Measurements from ENCODE around the gene AMPD2.

Gene AMPD2

DNA sequence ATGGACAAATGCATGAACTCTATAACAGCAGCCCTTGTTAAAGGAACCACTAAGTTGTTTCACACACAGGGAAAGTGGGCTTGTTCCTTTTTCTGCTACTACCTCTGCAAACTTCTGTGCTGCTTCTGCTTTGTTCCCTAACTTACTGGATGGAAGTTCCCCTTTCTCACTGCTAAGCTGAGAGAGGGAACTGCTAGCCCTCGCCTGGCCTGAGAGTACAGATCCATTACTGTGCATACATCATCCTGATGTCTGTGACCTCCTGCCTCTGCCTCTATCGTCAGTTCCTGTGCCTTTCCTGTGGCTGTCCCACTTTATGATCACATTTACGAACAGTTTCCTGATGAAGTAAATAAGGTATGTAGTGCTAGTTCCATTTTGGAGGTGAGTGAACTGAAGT lies 3.8 kb upstream of the AMPD2 start:
- FAIRE-seq (no peak), DNase-seq (ENCODE audit: insufficient read length, low spot score) (no peak)

DNA sequence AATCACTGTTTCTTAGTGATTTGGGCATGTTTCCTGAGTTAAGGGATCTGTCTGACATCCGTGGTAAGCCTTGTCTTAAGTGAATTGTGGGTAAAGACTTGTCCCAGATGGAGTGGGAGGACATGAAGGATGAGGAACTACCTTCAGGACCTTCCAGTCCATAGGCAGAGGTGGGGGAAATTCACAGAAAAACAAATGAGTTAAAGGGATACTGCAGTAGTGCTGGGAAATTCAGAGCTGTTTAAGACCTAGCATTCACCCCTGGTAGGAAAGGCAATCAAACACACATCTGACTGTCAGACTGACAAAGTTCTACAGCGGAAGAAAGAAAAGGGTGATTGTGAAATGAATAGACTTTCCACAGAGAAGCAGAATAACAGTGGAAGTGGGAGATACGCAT lies 3.2 kb upstream of the AMPD2 start:
- DNase-seq (ENCODE audit: insufficient read length, low spot score) (no peak), FAIRE-seq (no peak)

DNA sequence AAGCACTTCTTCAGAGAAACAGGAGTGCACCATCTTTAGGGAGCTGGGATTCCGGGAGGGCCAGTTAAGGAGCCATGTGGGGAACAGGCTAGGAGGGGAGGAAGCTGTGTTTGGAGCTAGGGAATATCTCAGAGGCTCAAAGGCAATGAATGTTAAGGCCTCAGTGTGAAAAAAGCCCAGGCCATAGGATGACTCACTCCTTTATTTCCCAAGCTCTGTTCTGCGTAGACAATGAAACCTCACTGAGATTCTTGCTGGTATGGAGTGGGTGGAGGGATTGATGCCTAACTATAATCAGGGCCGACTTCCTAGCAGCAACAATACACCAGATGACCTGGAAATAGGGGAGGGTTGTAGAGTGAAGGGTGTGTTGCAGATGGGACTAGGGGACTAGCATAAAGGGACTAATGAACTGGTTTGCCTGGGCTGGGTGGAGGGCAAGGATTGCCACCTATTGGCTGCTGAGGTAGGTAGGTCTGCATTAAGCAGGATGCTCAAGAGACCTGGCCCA lies 2.3 kb upstream of the AMPD2 start:
- DNase-seq (ENCODE audit: insufficient read length, low spot score) (no peak), FAIRE-seq (no peak)

DNA sequence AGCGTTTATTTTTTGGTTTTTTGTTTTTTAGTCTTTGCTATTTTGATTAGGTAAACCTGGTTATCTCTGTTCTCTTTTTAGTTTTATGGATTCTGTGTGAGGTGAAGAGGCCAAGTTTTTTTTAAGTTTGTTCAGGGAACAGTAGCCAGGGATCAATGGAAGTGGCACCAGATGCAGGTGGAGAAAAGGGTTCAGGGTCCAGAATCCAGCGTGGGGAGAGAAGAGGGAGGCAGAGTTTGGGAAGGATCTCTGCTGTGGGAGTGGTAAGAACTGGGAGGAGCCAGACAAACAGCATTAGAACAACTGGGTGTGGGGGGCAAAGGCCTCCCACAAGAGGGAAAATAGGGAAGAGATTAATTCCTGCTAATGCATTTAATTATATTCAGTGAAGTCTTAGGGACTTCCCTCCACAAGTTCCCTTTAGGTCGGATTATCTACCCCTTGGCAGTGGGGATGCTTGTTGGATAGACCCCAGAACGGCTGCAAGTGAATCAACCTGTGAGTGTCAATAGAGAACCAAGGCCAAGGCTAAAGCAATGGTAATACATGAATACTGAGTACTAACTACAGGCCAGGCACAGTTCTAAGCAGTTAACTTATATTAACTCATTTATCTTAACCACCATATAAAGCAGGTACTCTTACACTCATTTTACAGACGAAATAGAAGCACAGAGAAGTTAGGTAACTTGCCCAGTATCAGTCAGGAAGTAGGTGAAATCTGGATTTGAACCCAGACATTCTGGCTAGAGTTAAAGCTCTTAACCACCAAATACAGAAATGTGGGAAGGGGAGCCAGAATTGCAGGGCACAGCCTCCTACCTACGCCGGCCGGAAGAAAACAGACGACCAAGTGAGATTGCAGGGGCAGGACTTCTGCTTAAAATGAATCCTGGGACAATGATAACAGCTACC lies 719 bp upstream of the AMPD2 start:
- DNase-seq (ENCODE audit: insufficient read length, low spot score), result no peak
- no peak for FAIRE-seq

DNA sequence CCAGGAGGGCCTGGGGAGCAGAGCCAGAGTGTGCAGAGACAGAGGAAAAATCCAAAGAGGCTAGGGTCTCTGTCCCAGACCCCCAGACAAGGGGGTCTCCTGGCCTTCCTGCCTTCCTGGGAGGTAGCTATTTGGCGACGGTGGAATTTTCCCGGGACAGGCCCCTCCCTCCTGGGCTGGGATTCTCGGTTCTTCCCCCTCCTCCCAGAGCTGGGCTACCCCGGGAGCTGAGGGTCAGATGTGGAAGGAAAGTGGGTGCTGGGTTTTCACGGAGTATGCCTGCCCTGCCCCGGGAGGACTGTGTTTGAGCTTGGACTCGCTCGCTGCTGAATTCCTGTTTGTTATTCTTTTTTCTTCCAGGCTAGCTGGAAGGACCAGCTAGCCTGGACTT lies 759 bp downstream of the AMPD2 start:
- no peak for DNase-seq (ENCODE audit: insufficient read length, low spot score)
- no peak for FAIRE-seq

DNA sequence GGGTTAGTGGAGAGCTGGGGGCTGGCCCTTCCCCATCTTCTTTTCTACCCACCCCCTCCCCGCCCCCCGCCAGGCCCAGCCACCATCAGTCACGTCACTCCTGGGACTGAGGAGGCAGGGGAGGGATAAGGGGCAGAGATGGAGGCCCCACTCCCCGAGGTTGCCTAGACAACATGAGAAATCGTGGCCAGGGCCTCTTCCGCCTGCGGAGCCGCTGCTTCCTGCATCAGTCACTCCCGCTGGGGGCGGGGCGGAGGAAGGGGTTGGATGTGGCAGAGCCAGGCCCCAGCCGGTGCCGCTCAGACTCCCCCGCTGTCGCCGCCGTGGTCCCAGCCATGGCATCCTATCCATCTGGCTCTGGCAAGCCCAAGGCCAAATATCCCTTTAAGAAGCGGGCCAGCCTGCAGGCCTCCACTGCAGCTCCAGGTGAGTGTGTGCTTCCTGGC lies 1.2 kb downstream of the AMPD2 start:
- FAIRE-seq, result peak; percentile 84
- DNase-seq (ENCODE audit: insufficient read length, low spot score), result peak; percentile 96

DNA sequence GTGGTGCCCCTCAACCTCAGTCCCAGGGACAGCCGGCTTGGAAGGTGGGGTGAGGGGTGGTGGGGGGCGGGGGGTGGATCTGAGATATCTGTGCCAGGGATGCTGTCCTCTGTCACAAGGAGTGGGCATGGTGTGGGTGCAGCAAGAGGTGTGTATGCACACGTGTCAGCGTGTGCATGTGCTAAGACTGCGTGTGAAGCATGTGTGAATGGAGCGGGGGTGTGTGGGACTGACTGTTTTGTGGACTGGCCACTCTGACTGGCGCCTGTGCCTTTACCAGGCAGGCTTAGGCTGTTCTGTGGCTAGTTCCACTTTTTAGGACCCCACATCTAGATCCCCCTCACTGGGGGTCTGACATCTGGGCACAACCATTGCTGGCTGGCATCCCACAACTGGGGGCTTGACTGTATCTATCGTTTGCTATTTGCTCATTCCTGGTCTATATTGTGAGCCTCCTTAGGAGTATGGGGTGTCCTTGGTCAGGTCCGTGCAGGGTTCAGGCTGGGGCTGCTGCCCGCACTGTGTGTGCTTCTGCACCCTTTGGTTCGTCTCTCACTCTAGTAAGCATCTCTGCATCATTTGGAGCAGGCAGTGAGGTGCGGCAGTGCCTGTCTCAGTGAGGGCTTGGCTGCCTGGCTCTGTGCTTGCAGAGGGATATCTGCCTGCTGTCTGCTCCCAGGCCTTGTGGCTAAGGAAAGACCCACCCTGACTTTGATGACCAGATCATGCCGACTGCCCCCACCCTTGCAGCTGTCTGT lies 1.9 kb downstream of the AMPD2 start:
- FAIRE-seq, result no peak

DNA sequence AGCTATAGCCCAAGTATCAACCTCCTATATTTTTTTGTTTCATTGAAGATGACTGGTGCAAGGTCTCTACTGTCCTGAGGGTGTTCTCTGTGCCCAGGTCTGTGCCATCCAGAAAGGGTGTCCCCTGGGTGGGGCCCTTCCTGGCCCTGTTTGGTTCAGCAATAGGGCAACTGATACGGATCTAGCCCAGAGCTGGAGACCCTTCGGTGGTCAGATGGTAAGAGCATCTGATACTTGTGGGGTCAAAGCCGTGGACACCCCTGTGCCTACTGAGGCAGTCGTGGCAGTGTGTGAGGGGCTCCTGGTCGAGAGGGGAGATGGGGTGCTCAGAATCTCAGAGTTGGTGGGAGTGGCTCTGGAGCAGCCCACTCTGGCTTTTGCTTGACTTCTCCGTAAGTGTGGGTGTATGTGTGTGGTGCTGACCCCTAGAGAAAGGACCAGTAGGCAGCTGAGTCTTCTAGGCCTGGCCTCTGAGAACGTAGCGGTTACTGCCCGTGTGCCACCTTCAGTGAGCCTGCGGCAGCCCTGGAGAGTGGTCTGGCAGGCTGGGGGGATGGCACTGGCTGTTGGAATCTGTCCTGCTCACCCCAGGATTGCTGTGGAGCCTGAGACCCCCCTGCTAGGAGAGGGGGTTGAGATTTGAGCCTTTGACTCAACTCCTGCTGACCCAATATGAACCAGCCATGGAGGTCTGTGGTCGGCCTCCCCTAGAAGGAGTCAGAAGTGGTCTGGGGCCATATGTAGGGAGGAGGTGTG lies 2.7 kb downstream of the AMPD2 start:
- FAIRE-seq, result no peak
- DNase-seq (ENCODE audit: insufficient read length, low spot score), result no peak

More for the DNA sequence above, 1.9 kb downstream of the AMPD2 start:
- DNase-seq (ENCODE audit: insufficient read length, low spot score), result no peak

DNA sequence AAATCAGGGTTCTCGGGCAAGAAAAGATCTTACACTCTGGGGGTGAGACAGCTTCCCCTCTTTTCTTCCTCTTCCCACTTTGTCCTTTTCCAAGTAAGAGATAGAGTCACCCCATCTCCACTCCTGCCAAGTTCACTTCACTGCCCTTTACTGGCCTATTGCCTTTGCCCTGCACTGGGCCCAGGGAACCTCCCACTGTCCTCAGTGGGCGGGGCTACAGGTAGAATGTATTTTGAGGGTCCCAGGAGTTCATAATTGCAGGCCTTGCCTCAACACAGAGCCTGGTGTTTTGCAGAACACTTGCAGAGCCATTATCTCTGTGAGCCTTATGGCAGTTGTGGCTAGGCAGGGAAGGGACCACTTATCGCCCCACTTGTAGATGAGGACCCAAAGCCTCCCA lies 3.3 kb downstream of the AMPD2 start:
- no peak for FAIRE-seq
- DNase-seq (ENCODE audit: insufficient read length, low spot score), result no peak

DNA sequence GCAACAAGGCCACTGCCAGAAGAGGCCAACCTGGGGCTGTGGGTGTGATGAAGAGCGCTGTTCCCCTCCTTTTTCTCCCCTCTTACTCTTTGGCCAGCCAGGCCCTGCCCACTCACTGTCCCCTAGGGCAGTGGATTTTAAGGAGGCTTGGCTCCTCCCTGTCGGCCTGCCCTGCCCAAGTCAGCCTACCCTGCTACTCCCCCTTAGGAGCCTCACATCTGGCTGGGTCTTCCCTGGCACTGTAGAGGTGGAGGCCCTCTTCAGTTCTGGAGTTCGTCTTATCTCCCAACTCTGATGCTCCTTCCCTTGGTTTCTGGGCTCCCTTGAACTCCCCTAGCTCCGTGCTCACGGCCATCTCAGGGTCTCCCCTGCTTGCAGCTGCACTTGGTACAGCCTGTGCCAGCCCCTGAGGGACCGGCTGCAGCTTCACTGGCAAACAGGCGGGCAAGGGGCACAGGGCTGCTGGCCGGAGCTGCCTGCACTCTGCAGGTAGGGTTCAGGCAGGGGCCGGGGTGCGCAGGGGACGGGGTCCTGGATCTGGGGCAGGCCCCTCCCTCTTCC lies 4.0 kb downstream of the AMPD2 start:
- DNase-seq (ENCODE audit: insufficient read length, low spot score) (no peak), FAIRE-seq (no peak)

DNA sequence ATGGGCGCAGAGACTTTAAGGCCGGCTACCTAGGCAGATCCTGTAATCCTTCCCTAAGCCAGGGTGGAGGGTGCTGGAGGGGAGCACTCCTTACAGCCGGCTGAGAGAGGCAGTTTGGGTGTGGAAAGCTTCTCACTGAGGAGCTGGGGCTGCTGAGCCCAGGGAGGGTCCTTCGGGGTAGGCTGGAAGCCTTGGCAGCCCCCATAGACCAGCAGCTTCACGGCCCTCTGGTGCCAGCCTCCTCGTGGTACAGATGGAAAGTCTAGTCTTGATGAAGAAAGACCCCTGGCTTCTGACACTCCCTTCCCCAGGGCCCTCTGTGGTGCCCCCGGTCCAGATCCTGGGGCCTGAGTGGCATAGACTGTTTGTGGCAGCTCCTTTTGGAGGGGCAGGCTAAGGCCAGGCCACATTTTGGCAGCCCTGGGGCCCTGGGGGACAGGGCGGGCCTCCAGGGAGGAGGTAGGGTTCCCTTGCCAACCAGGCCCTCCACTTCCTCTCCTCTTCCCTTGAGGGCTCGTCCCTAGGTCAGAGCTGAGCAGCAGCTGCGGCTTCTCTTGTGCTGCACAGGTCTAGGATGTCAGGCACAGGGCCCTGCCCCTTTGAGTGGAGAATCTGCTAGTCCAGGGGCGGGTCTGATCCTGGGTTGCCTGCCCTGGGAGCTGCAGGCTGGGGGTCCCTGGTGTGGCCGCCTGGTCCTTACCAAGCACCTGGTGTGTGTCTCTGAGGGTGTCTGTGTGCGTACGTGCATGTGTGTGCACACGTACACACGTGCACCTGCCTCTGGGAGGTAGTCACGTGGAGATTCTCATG lies 4.8 kb downstream of the AMPD2 start:
- DNase-seq (ENCODE audit: insufficient read length, low spot score) (peak; percentile 57), FAIRE-seq (no peak)

DNA sequence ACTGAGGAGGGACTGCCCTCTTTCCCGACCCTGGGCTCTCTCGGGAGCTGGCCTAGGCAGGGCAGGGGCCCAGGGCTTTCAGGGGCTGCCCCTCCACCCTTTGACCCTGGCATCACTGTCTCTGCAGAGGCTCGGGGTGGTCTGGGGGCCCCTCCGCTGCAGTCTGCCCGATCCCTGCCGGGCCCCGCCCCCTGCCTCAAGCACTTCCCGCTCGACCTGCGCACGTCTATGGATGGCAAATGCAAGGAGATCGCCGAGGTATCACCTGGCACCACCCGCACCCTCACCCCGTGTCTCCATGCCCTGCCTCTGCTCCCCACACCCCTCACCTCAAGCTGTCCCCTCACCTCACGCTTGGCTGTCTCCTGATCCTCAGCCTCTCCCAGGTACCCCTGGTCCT lies 5.5 kb downstream of the AMPD2 start:
- FAIRE-seq, result no peak
- DNase-seq (ENCODE audit: insufficient read length, low spot score), result no peak

DNA sequence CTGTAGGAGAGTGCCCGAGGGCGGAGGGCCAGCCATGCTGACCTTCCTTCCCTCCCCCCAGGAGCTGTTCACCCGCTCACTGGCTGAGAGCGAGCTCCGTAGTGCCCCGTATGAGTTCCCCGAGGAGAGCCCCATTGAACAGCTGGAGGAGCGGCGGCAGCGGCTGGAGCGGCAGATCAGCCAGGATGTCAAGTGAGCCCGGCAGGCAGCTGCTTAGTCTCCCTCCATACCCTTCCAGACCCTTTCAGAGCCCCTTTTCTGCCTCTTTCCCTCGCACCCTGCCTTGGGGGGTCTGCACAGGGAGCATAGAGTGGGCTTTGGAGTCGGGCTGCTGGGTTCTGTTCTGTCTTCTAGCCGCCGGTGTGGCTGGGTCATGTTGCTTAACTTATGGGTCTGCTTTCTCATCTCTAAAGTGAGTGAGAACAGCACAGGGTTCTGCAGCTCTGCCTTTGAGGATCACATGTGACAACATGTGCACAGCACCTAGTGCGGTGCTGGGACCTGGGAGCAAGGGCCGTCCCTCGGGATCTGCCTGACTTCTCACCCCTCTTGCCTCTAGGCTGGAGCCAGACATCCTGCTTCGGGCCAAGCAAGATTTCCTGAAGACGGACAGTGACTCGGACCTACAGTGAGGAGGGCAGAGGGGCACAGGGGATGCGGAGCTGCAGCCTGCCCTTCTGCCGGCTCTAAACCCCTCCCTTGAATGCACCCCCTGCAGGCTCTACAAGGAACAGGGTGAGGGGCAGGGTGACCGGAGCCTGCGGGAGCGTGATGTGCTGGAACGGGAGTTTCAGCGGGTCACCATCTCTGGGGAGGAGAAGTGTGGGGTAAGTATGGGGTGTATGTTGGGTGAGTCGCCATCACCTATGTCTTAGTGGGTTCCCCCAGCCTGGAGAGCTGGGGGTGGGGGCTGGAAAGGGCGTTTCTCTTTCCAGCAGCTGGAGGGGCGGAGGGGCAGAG lies 6.2 kb downstream of the AMPD2 start:
- FAIRE-seq (no peak), DNase-seq (ENCODE audit: insufficient read length, low spot score) (no peak)

DNA sequence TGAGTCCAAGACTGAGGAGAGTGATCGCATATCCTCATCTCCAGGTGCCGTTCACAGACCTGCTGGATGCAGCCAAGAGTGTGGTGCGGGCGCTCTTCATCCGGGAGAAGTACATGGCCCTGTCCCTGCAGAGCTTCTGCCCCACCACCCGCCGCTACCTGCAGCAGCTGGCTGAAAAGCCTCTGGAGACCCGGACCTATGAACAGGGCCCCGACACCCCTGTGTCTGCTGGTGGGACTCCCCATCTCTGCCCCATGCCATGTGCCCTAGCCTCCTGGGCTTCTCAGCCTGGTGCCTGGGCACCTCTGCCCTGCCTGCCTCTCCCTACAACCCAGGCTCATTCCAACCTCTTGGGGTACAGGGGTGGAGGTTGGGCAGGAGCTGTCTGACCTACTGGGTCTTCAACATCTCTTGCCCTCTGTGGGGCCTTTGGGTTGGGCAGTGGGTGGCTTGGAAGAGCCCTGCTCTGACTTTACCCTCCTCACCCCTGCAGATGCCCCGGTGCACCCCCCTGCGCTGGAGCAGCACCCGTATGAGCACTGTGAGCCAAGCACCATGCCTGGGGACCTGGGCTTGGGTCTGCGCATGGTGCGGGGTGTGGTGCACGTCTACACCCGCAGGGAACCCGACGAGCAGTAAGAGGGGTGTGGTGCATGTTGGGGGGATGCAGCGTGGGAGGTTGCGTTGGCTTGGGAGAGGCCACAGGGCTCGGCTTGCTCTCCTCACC lies 7.2 kb downstream of the AMPD2 start:
- FAIRE-seq (no peak), DNase-seq (ENCODE audit: insufficient read length, low spot score) (no peak)

DNA sequence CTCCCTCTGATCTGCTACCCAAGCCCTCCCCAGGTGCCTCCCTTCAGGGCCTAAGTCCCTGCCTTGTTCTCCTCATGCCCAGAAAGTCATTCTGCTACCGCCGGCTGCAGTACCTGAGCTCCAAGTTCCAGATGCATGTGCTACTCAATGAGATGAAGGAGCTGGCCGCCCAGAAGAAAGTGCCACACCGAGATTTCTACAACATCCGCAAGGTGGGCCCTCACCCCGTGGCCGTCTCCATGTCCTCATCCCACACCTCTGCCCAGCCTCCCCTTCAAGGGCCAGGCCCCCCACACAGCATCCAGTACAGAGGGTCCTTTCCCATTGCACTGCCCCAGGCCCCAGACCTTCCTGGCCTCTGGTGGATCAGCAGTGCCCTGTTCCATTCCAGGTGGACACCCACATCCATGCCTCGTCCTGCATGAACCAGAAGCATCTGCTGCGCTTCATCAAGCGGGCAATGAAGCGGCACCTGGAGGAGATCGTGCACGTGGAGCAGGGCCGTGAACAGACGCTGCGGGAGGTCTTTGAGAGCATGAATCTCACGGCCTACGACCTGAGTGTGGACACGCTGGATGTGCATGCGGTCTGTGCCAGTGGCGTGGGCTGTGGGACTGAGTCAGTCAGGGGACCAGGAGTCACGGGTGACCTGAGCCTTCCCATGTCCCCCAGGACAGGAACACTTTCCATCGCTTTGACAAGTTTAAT lies 8.2 kb downstream of the AMPD2 start:
- FAIRE-seq (no peak), DNase-seq (ENCODE audit: insufficient read length, low spot score) (no peak)

DNA sequence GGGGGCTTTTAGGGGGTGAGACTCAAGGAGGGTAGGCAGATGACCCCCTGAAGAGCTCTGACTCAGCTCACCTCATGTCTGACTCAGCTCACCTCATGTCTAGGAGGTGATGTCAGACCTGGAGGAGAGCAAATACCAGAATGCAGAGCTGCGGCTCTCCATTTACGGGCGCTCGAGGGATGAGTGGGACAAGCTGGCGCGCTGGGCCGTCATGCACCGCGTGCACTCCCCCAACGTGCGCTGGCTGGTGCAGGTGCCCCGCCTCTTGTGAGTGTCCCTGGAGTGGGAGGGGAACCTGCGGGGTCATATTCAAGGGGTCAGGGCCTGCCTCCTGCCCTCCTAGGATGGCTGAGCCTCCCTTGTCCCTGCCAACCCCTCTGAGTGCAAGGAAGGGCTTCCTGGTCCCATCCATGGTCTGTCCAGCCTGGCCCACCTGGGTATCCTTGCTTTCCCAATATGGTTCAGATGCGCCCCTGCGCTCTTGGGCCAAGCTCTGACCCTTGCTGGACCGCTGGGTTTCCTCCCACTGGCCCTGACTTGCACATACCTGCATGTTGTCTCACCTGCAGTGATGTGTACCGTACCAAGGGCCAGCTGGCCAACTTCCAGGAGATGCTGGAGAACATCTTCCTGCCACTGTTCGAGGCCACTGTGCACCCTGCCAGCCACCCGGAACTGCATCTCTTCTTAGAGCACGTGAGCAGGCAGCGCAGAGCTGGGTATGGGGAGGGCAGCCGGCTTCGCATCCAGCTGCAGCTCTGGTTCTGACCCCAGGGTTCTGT lies 9.1 kb downstream of the AMPD2 start:
- FAIRE-seq, result no peak

More for the DNA sequence above, 9.1 kb downstream of the AMPD2 start:
- no peak for DNase-seq (ENCODE audit: insufficient read length, low spot score)
